ENCODE measurements around the gene GPATCH2. TPM values are rescaled to one million over a fixed set of nuclear protein-coding genes. Genes with fewer than 3 reads are reported as not detected.

GPATCH2 gene
- total RNA-seq, 4 donors from 2014 or later: 6.1 to 16.6 (median 11.0) TPM

- Histone ChIP-seq H3K9me3 (no peaks in the 10 kb centered on the region), H3K27me3 (no peaks in the 10 kb centered on the region), H3K36me3 (no peaks in the 10 kb centered on the region), H3K27ac (no peak overlapping the region), H3K4me3 (no peak overlapping the region), H3K4me1 (no peaks in the 10 kb centered on the region)
- no peak for TF ChIP-seq CTCF (IDR thresholded peaks at IDR 0.05)
- TF ChIP-seq POLR2A (IDR thresholded peaks at IDR 0.05): no peak
- intact Hi-C loops (cut with DNase I): no loop called here
- 62 to 65% methylated on average over 1 of the region's 1 CpG for WGBS, 2 donors
- no peak for DNase-seq
Observed at GRCh38 chr1:217534566-217534965, 96.3 kb downstream of the GPATCH2 start.

- no peaks in the 10 kb centered on the region for H3K4me1 ChIP-seq
- TF ChIP-seq CTCF (IDR thresholded peaks at IDR 0.05) (no peak), POLR2A (IDR thresholded peaks at IDR 0.05) (no peak)
- intact Hi-C loops (cut with DNase I): no loop called here
- H3K9me3 ChIP-seq: no peaks in the 10 kb centered on the region
- WGBS, 2 donors: 37 to 71% methylated on average over 3 of the region's 3 CpGs
- no peaks in the 10 kb centered on the region for H3K27me3 ChIP-seq
- no peak overlapping the region for H3K27ac ChIP-seq
- DNase-seq: no peak
- no peak overlapping the region for H3K4me3 ChIP-seq
- H3K36me3 ChIP-seq: no peaks in the 10 kb centered on the region
Observed at GRCh38 chr1:217528271-217528670, 102.6 kb downstream of the GPATCH2 start.

GRCh38 chr1:217527151-217527550 is 103.7 kb downstream of the GPATCH2 start:
- no peak overlapping the region for H3K27ac ChIP-seq
- H3K36me3 ChIP-seq: no peaks in the 10 kb centered on the region
- WGBS, 2 donors: 46 to 86% methylated on average over 2 of the region's 2 CpGs
- no peaks in the 10 kb centered on the region for H3K4me1 ChIP-seq
- no peaks in the 10 kb centered on the region for H3K9me3 ChIP-seq
- H3K4me3 ChIP-seq: no peak overlapping the region
- intact Hi-C loops (cut with DNase I): no loop called here
- H3K27me3 ChIP-seq: no peaks in the 10 kb centered on the region
- no peak for DNase-seq
- TF ChIP-seq CTCF (IDR thresholded peaks at IDR 0.05) (no peak), POLR2A (IDR thresholded peaks at IDR 0.05) (no peak)

- no peak overlapping the region for H3K4me3 ChIP-seq
- TF ChIP-seq POLR2A (IDR thresholded peaks at IDR 0.05): no peak
- TF ChIP-seq CTCF (IDR thresholded peaks at IDR 0.05): no peak
- H3K9me3 ChIP-seq: no peaks in the 10 kb centered on the region
- H3K27ac ChIP-seq: no peak overlapping the region
- no peaks in the 10 kb centered on the region for H3K36me3 ChIP-seq
- no peak for DNase-seq
- intact Hi-C loops (cut with DNase I): no loop called here
- no peaks in the 10 kb centered on the region for H3K27me3 ChIP-seq
- 82 to 88% methylated on average over 1 of the region's 1 CpG for WGBS, 2 donors
- H3K4me1 ChIP-seq: no peaks in the 10 kb centered on the region
Observed at GRCh38 chr1:217526636-217527035, 104.3 kb downstream of the GPATCH2 start.

- Histone ChIP-seq H3K4me1 (no peaks in the 10 kb centered on the region), H3K27ac (no peak overlapping the region), H3K4me3 (no peak overlapping the region), H3K27me3 (no peaks in the 10 kb centered on the region), H3K36me3 (no peaks in the 10 kb centered on the region), H3K9me3 (no peaks in the 10 kb centered on the region)
- intact Hi-C loops (cut with DNase I): no loop called here
- 76 to 82% methylated on average over 3 of the region's 3 CpGs for WGBS, 2 donors
- no peak for DNase-seq
- TF ChIP-seq POLR2A (IDR thresholded peaks at IDR 0.05) (no peak), CTCF (IDR thresholded peaks at IDR 0.05) (no peak)
Observed at GRCh38 chr1:217525773-217526490, 105.0 kb downstream of the GPATCH2 start.

All from esophagus squamous epithelium (tissue), 5 donors.